Mucosa of descending colon (tissue), 3 donors: ENCODE results near the gene PIK3AP1. TPM values are rescaled to one million over a fixed set of nuclear protein-coding genes. Genes with fewer than 3 reads are reported as not detected.
A peak's percentile ranks its signal among the peaks of the same experiment; 100 is the strongest.

Source experiments
- ATAC-seq: fragments of 200-7000 bp; cut with Tn5 transposase; one replicate; pipeline ENCODE4 v1.9.1; 2020; ENCODE audit warnings: mild to moderate bottlenecking, moderate library complexity
- DNase-seq, 3 donors: peaks; one replicate each; pipeline ENCODE4 v3.0.0-alpha.2; 2020
- H3K36me3 ChIP-seq: fragments of 200-600 bp; one replicate; pipeline ENCODE4 v1.8.0; 2021; ENCODE audit warnings: low read depth, mild to moderate bottlenecking
- H3K4me1 ChIP-seq: fragments of 200-600 bp; one replicate; pipeline ENCODE4 v1.8.0; 2021; ENCODE audit warnings: low read depth, mild to moderate bottlenecking
- H3K4me3 ChIP-seq: fragments of 200-600 bp; one replicate; pipeline ENCODE4 v1.8.0; 2021; ENCODE audit warnings: mild to moderate bottlenecking
- H3K9me3 ChIP-seq: fragments of 200-600 bp; one replicate; pipeline ENCODE4 v1.8.0; 2021; ENCODE audit warnings: mild to moderate bottlenecking
- intact Hi-C, 2 donors: fragments of 100-400 bp; cut with DNase I in 1 of 2; cut with micrococcal nuclease in 1 of 2; formaldehyde crosslinking; loops; one replicate each; pipeline versions ENCODE4 v1.11.0 to v1.11.1; 2022; cut with DNase I, micrococcal nuclease
- total RNA-seq, 3 donors: library from RNA; stranded (reverse); fragmentation: NEBNext Ultra II Directional in 2 of 3; extraction: Animal tissue kit (Norgen Biotek cat#: 25700) in 2 of 3; gene quantifications; one replicate each; pipeline versions ENCODE4 v1.2.1 to v1.2.4, GENCODE V29; 2021 to 2023
- TF ChIP-seq, protein P1 (sequence below): fragments of 200-600 bp; IDR thresholded peaks from one replicate; pipeline ENCODE4 v1.8.0; 2022; ENCODE audit warnings: antibody characterized with exemption, mild to moderate bottlenecking
- donor health status: DM: no; HTN: no; CAD: no; lungs with moderate emphysema.
- donor health status: DM: no; HTN: no; CAD: no.
- donor health status: DM: no; HTN: yes; CAD: no.

Gene PIK3AP1
- total RNA-seq, 3 donors from 2014 or later, result 10.4 to 19.8 (median 13.2) TPM

DNA sequence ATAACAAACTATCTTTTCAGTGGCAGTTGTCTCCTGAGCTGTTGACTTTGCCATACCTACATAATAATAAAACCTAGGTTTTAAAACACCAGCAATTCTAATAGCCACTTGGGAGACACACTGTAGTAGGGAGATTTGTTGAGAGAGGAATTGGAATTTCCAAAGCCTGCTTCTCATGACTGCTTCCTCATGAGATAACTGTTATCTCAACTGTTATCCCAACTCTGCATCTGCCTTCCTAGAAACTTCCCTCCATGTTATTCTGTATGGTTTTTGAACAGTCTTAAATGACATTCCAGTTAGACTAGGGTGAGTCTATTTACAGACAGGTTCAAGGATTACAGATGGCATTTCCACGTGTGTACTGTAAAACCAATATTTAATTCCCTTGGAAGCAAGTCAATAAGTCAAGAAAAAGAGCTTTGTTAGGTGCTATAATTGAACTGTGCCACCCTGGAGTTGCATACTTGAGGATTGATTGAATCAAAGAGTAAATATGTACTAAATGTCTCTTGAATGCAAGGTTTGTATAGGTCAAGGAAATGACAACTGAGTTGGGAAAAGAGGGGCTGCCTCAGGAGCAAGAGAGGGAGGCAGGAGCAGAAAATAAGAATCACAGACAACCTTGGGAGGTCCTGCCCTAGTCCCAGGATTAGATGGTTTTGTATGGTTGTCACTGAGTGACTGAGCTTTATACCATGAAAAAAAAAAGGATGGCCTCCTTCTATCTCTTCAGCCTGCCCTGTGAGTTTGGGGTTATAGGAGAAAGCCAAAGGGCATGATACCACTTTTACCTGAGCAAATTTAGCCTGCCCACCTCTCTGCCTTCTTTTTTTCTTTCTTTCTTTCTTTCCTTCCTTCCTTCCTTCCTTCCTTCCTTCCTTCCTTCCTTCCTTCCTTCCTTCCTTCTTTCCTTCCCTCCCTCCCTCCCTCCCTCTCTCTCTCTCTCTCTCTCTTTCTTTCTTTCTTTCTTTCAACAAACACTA is 123.6 kb downstream of the PIK3AP1 start:
- intact Hi-C loops, result no loop called here
- H3K9me3 ChIP-seq, result no peaks in the 10 kb centered on the region
- DNase-seq (no peak), ATAC-seq (peak; percentile 77)
- H3K36me3 ChIP-seq, result no peaks in the 10 kb centered on the region
- TF ChIP-seq, protein P1, sequence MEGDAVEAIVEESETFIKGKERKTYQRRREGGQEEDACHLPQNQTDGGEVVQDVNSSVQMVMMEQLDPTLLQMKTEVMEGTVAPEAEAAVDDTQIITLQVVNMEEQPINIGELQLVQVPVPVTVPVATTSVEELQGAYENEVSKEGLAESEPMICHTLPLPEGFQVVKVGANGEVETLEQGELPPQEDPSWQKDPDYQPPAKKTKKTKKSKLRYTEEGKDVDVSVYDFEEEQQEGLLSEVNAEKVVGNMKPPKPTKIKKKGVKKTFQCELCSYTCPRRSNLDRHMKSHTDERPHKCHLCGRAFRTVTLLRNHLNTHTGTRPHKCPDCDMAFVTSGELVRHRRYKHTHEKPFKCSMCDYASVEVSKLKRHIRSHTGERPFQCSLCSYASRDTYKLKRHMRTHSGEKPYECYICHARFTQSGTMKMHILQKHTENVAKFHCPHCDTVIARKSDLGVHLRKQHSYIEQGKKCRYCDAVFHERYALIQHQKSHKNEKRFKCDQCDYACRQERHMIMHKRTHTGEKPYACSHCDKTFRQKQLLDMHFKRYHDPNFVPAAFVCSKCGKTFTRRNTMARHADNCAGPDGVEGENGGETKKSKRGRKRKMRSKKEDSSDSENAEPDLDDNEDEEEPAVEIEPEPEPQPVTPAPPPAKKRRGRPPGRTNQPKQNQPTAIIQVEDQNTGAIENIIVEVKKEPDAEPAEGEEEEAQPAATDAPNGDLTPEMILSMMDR, result no peak
- H3K4me3 ChIP-seq, result no peak overlapping the region
- H3K4me1 ChIP-seq, result peaks cover 11% of the 10 kb centered on the region

DNA sequence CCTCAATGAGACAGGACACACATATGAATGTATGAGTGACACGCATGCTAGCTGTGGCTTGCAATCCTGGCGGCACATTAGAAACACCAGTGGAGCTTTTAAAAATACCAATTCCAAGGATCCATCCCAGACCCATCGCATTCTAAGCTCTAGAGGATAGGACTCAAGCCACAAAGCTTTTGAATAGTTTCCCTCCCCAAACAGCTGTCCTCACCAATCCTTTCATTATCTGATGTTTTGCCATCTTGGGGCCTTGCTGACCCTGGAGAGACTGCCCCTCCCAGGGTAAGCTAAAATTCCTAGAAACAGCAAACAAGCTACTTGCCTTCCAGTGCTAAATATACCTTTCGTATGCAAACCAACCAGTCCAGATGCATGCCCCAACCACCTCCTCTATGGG is 124.6 kb downstream of the PIK3AP1 start:
- ATAC-seq (no peak), DNase-seq (no peak)
- Histone ChIP-seq H3K4me1 (peaks cover 11% of the 10 kb centered on the region), H3K4me3 (no peak overlapping the region), H3K9me3 (no peaks in the 10 kb centered on the region), H3K36me3 (no peaks in the 10 kb centered on the region)
- TF ChIP-seq, protein P1, result no peak
- intact Hi-C loops, result no loop called here

DNA sequence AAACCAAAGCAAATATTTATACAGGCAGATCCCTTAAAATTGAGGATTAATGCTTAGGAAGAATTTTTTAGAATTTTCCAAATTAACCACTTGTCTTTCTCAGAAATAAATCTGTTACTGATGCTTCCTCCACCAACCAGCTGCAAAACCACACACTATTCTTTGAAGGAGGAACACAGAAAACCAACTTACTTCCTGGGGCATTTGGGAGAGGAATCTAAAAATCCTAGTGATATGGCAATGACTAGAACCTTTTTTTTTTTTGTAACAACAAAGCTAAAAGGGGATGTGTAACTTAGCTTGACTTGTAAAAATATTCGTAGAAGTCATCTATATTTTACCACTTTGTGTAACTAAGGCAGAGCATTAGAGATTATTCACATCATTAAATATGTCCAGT is 128.4 kb downstream of the PIK3AP1 start:
- intact Hi-C loops, result no loop called here
- no peak for DNase-seq
- H3K9me3 ChIP-seq, result no peaks in the 10 kb centered on the region
- no peaks in the 10 kb centered on the region for H3K36me3 ChIP-seq
- ATAC-seq, result no peak
- TF ChIP-seq, protein P1, result no peak
- H3K4me3 ChIP-seq, result no peak overlapping the region
- H3K4me1 ChIP-seq, result peaks cover 29% of the 10 kb centered on the region

DNA sequence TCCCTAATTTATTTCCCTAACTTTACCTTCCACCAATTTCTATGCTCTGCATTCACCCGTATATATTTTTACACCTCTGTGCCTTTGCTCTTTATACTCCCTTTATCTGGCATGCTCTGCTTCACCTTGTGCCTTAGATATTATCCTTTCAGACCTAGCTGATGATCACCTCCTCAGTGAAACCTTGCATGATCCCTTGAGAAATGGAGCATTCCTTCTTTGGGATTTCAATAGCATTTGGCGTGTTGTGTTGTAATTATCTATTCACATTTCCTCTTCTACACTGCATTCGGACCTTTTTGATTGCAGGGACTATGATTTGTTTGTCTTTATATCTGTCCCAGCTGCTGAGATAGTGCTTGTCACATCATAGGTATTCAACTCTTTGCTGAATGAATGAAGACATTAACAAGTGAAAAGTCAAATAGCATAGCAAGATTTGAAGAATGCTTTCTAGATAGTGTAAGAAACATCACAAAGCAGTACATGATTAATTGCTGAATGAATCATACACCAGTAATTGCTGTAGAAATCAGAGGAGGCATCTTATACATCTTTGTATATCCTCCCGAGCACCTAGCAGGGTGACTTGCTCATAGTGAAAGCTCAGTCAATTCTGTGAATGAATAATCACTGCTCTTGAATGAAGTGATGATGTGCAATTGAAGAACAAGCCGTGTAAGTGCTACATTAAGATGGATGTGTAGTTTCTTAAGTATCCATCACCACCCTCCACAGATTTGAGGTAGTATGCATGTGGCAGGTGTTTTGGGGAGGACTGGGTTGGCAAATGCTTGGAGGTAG is 131.5 kb downstream of the PIK3AP1 start:
- H3K9me3 ChIP-seq, result no peaks in the 10 kb centered on the region
- ATAC-seq, result no peak
- peaks cover 33% of the 10 kb centered on the region for H3K4me1 ChIP-seq
- intact Hi-C loops, result no loop called here
- TF ChIP-seq, protein P1, result no peak
- DNase-seq, result no peak
- H3K36me3 ChIP-seq, result no peaks in the 10 kb centered on the region
- H3K4me3 ChIP-seq, result no peak overlapping the region

DNA sequence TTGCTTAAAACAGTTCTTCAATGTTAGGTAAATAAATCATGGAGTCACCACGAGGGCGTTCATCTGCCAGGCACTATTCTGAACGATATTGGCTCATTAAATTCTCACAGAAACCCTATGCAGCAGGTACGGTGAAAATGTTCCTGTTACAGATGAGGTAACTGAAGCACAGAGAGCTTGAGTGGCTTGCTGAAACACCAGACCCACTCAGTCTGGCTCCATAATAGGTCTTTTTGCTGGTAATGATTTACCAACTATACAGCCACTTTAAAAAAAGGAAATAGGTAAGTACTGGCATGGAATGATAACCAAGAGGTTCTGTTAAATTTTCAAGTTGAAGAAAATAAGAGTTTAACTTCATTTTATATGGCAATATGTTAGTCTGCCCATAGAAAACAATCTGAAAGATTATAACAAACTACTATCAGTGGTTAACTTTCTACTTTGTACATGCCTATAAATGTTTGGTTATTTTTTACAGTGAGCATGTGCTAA is 132.2 kb downstream of the PIK3AP1 start:
- Histone ChIP-seq H3K9me3 (no peaks in the 10 kb centered on the region), H3K4me3 (no peak overlapping the region), H3K4me1 (peaks cover 39% of the 10 kb centered on the region), H3K36me3 (no peaks in the 10 kb centered on the region)
- DNase-seq, result peak in 1 of 3 donors; percentile 47
- ATAC-seq, result peak; percentile 54
- TF ChIP-seq, protein P1, result no peak
- intact Hi-C loops, result no loop called here
